ENCODE data around the gene LIX1L. TPM values are rescaled to one million over a fixed set of nuclear protein-coding genes. Genes with fewer than 3 reads are reported as not detected.

Gene LIX1L
- total and polyA plus RNA-seq, 12 donors, result 7.1 to 30.0 (median 23.8) TPM

DNA sequence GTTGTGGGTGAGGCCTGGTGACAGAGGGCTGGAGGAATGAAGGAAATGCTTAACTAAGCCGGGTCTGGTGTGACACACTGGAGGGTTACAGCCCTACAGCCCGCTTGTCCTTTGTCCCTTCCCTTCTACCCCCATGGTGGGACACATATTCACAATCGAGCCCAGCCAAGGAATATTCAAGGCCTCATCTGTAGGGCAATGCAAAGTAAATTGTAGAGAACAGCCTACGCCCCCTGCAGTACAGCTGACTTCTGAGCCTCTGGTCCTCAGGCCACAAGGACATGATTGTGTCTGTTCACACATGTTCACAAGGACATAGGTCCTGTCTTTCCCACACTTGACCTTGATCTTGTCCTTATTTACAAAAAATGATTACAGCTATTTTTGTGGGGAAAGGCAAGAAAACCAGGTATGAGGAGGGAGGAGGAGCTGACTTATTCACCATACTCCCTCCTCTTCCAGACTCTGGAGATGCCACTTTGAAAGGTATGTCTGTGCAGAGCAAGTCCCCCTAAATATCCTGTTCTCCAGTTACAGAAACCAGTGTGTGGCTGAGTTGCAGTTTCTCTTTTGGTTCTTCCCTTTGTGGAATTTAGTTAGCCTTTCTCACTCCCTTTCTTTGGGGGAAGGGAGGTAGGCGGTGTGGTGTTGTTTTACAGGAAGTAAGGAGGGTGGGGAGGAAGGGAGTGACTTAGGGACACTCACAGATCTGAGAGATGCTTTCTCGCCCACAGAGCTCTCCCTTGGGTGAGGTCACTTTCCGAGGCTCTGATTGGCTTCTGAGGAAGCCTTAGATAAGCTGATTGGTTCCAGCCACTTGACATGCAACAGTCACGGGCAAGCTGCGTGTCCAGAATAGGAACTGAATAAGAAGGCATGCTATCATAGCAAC lies 21.3 kb upstream of the LIX1L start:
- TF ChIP-seq, protein P1, sequence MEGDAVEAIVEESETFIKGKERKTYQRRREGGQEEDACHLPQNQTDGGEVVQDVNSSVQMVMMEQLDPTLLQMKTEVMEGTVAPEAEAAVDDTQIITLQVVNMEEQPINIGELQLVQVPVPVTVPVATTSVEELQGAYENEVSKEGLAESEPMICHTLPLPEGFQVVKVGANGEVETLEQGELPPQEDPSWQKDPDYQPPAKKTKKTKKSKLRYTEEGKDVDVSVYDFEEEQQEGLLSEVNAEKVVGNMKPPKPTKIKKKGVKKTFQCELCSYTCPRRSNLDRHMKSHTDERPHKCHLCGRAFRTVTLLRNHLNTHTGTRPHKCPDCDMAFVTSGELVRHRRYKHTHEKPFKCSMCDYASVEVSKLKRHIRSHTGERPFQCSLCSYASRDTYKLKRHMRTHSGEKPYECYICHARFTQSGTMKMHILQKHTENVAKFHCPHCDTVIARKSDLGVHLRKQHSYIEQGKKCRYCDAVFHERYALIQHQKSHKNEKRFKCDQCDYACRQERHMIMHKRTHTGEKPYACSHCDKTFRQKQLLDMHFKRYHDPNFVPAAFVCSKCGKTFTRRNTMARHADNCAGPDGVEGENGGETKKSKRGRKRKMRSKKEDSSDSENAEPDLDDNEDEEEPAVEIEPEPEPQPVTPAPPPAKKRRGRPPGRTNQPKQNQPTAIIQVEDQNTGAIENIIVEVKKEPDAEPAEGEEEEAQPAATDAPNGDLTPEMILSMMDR (IDR thresholded peaks at IDR 0.05), result peak in 5 of 9 donors; percentile 25 to 58 (median 45)
- 4% methylated on average over 9 of the region's 9 CpGs for WGBS, 2 donors
- DNase-seq, result peak; percentile 81 to 98
- peaks cover 46 to 70% (median 68%) of the 10 kb centered on the region in 9 donors for H3K4me1 ChIP-seq
- no peaks in the 10 kb centered on the region for H3K27me3 ChIP-seq
- peak overlapping the region in 8 of 10 donors; percentile 4 to 44 (median 38) for H3K4me3 ChIP-seq
- intact Hi-C loops (cut with DNase I), result loop anchor here in 7 of 10 donors (1.0 to 5.0 kb wide), 7 partner anchors 17 to 33 kb away; partner anchors contain the start of gene TXNIP (in 2 of the 7)
- peaks cover 0 to 14% (median 0%) of the 10 kb centered on the region in 9 donors for H3K36me3 ChIP-seq
- ATAC-seq, result peak; percentile 91 to 94 (median 92)
- H3K27ac ChIP-seq, result peak overlapping the region; percentile 90 to 97 (median 94)
- no peaks in the 10 kb centered on the region for H3K9me3 ChIP-seq

DNA sequence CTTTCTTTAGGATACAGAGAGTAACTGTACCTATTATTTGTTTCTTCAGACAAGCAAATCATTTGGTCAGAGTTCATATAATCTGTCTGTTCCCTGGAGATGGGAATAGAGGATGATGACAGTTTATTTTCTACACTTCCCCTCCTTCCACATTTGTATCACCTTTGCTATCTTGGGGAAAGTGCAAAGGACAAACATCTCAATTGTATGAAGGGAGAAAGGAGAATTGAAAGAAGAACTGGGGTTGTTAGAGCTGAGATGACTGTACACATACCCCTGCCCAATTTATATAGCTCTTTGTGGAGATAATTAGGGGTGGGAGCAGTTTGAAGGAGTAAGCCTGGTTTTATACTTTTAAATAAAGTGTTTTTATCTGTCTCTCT lies 20.6 kb upstream of the LIX1L start:
- no peaks in the 10 kb centered on the region for H3K27me3 ChIP-seq
- no peak for DNase-seq
- TF ChIP-seq, protein P1 (IDR thresholded peaks at IDR 0.05), result no peak

DNA sequence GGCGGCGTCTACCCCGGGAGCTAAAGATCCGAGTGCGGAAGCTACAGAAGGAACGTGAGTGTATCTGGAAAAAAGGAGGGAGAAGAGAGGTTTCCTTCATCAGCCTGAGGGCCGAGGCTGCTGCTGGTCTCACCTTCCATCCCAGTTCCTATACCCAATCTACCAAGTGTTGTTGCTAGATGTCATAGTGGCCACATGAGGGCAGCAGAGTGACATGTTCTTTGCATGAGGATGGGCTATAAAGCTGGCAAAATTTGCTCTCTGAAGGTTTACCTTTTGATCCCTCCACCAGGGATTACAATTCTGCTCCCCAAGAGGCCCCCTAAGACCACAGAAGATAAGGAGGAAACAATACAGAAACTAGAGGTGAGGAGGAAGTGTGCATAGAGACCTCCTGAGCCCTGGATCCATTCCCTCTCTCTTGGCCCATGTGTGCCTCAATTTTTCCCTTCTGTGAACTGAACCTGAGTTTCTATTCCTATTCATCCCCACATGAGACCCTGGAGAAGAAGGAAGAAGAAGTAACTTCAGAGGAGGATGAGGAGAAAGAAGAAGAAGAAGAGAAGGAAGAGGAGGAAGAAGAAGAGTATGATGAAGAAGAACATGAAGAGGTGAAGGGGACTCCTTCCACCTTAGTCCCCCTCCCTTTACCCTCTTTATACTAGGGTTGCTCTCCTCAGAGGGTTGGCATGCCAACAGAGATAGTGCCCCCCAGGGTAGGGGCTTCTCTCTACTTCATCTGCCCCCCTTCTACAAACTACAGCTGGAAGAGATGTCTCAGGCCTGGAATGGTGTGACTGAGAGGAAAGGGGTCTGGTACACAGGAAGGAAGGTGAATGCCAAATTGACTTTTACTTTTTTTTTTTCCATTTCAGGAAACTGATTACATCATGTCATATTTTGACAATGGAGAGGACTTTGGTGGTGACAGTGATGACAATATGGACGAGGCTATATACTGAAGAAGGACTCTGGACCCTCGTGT lies 20.0 kb upstream of the LIX1L start:
- H3K36me3 ChIP-seq, result peaks cover 0 to 14% (median 0%) of the 10 kb centered on the region in 9 donors
- peak; percentile 5 to 46 (median 35) for ATAC-seq
- H3K4me3 ChIP-seq, result peak overlapping the region in 5 of 10 donors; percentile 4 to 44 (median 40)
- H3K27ac ChIP-seq, result peak overlapping the region; percentile 89 to 97 (median 94)
- peaks cover 38 to 57% (median 55%) of the 10 kb centered on the region in 9 donors for H3K4me1 ChIP-seq
- intact Hi-C loops (cut with DNase I), result loop anchor here in 8 of 10 donors (1.0 to 5.0 kb wide), 7 partner anchors 19 to 35 kb away; partner anchors contain the start of gene TXNIP (in 1 of the 8)
- whole genome bisulfite sequencing, 2 donors, result 11 to 12% methylated on average over 9 of the region's 9 CpGs
- TF ChIP-seq, protein P1 (IDR thresholded peaks at IDR 0.05), result peak; percentile 76 to 93 (median 85)
- no peaks in the 10 kb centered on the region for H3K27me3 ChIP-seq
- DNase-seq, result peak in 1 of 2 donors; percentile 82
- H3K9me3 ChIP-seq, result no peaks in the 10 kb centered on the region

More for the DNA sequence above, 20.6 kb upstream of the LIX1L start:
- ATAC-seq, result no peak
- intact Hi-C loops (cut with DNase I), result loop anchor here in 5 of 10 donors (1.0 to 5.0 kb wide), 5 partner anchors 18 to 34 kb away; partner anchors contain the start of gene TXNIP (in 1 of the 5)
- Histone ChIP-seq H3K27ac (peak overlapping the region; percentile 89 to 97 (median 94)), H3K4me3 (peak overlapping the region in 8 of 10 donors; percentile 4 to 44 (median 38)), H3K4me1 (peaks cover 41 to 64% (median 62%) of the 10 kb centered on the region in 9 donors), H3K9me3 (no peaks in the 10 kb centered on the region), H3K36me3 (peaks cover 0 to 14% (median 0%) of the 10 kb centered on the region in 9 donors)

Data from heart right ventricle (tissue), 16 donors.